GM12891 (cell line): ENCODE measurements around the gene MTHFR.

Experiments
- DNase-seq: peaks from one replicate; pipeline ENCODE4 v3.0.0; 2011; ENCODE audit warnings: low spot score; ENCODE audit not compliant: insufficient read length
- FAIRE-seq: peaks from 2 replicates; lab custom pipeline; 2011; peaks lifted over from hg19 to GRCh38; lab: Jason Lieb, UNC
- PAX5 ChIP-seq: IDR thresholded peaks from 2 replicates; pipeline ENCODE4 v1.6.1; 2011; ENCODE audit warnings: low read length, moderate library complexity, mild to moderate bottlenecking; ENCODE audit not compliant: insufficient read depth, severe bottlenecking
- POLR2A ChIP-seq: IDR thresholded peaks from 2 replicates; pipeline ENCODE4 v1.6.1; 2011; ENCODE audit warnings: low read depth, low read length, control low read depth
- POLR2AphosphoS5 ChIP-seq: IDR thresholded peaks from 2 replicates; pipeline ENCODE4 v1.6.1; 2011; ENCODE audit warnings: low read depth, low read length, control low read depth
- POU2F2 ChIP-seq: IDR thresholded peaks from 2 replicates; pipeline ENCODE4 v1.6.1; 2011; ENCODE audit warnings: low read depth, mild to moderate bottlenecking, control low read depth, low read length, moderate library complexity
- SPI1 ChIP-seq: IDR thresholded peaks from 2 replicates; pipeline ENCODE4 v1.6.1; 2011; ENCODE audit warnings: low read depth, low read length, control low read depth
- TAF1 ChIP-seq: IDR thresholded peaks from 2 replicates; pipeline ENCODE4 v1.6.1; 2011; ENCODE audit warnings: low read depth, low read length, control low read depth

MTHFR gene

GRCh38 chr1:11781297-11781696 lies 24.5 kb downstream of the MTHFR start:
- TF ChIP-seq POLR2A (no peak), TAF1 (no peak), SPI1 (no peak), PAX5 (no peak), POU2F2 (no peak)
- DNase-seq: no peak
- FAIRE-seq: no peak

DNA sequence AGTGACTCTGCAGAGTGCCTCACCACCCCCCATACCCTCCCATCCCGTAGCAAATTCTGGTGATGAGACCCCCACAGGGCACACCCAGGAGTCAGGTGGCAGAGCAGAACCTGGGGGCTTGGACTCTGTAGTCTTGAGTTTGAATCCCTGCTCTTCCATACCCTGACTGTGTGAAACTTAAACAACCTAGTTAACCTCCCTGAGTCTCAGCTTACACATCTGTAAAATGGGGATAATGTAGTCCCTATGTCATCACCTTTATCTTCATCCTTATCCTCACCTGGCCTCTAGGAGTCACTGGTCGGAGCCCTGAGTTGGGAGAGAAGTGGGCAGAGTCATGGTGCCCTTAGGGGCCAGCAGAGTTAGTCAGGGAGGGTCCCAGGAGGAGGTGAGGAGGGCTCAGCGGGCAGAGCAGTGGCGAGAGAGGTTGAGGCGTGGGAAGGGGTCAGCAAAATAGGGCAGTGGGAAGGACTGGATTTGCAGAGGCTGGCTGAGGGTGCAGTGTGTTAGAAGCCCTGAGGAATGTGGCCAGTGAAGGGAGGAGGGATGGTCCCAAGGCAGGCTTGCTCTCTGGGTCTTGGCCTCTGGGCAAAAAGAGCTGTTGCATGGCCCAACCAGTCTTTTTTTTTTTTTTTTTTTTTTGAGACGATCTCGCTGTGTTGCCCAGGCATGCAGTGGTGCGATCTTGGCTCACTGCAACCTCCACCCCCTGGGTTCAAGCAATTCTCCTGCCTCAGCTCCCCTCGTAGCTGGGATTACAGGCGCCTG lies 25.2 kb downstream of the MTHFR start:
- DNase-seq (no peak), FAIRE-seq (no peak)
- TF ChIP-seq PAX5: no peak
- no peak for TF ChIP-seq TAF1
- no peak for TF ChIP-seq POLR2AphosphoS5
- TF ChIP-seq SPI1: no peak
- no peak for TF ChIP-seq POLR2A
- no peak for TF ChIP-seq POU2F2

GRCh38 chr1:11779715-11780379 lies 25.9 kb downstream of the MTHFR start:
- TF ChIP-seq TAF1: no peak
- no peak for TF ChIP-seq POLR2A
- no peak for TF ChIP-seq POLR2AphosphoS5
- TF ChIP-seq POU2F2: no peak
- TF ChIP-seq PAX5: no peak
- TF ChIP-seq SPI1: no peak
- no peak for FAIRE-seq
- DNase-seq: no peak

GRCh38 chr1:11778844-11779623 lies 26.7 kb downstream of the MTHFR start:
- DNase-seq (no peak), FAIRE-seq (no peak)
- no peak for TF ChIP-seq POU2F2
- TF ChIP-seq TAF1: no peak
- no peak for TF ChIP-seq POLR2AphosphoS5
- no peak for TF ChIP-seq POLR2A
- no peak for TF ChIP-seq PAX5
- TF ChIP-seq SPI1: no peak

GRCh38 chr1:11778336-11778735 lies 27.4 kb downstream of the MTHFR start:
- TF ChIP-seq POLR2AphosphoS5 (no peak), PAX5 (no peak), TAF1 (no peak), POU2F2 (no peak), POLR2A (no peak), SPI1 (no peak)
- DNase-seq (no peak), FAIRE-seq (no peak)

- TF ChIP-seq TAF1 (no peak), POLR2AphosphoS5 (no peak), PAX5 (no peak), SPI1 (no peak), POU2F2 (no peak), POLR2A (no peak)
- FAIRE-seq: no peak
- DNase-seq: no peak
Measured at GRCh38 chr1:11777658-11778322, 28.0 kb downstream of the MTHFR start.

GRCh38 chr1:11774753-11775152 lies 31.0 kb downstream of the MTHFR start:
- no peak for DNase-seq
- no peak for TF ChIP-seq TAF1
- TF ChIP-seq PAX5: no peak
- no peak for TF ChIP-seq POU2F2
- FAIRE-seq: no peak

DNA sequence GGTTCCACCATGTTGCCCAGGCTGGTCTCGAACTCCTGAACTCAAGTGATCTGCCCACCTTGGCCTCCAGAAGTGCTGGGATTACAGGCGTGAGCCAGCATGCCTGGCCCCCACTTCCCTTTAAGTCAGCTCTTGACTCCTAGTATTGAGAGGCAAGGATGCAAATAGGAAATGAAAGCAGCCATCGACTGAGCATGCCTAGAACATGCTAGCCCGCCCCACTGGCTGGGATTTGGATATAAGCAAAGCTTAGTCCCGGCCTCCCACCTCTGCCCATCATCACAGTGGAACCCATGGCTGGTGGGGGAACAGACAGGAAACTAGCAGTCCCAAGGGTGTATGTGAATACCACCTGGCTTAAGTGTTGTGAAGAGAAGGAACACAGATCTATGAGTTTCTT lies 33.3 kb downstream of the MTHFR start:
- no peak for TF ChIP-seq POLR2AphosphoS5
- DNase-seq (no peak), FAIRE-seq (peak; percentile 74)

DNA sequence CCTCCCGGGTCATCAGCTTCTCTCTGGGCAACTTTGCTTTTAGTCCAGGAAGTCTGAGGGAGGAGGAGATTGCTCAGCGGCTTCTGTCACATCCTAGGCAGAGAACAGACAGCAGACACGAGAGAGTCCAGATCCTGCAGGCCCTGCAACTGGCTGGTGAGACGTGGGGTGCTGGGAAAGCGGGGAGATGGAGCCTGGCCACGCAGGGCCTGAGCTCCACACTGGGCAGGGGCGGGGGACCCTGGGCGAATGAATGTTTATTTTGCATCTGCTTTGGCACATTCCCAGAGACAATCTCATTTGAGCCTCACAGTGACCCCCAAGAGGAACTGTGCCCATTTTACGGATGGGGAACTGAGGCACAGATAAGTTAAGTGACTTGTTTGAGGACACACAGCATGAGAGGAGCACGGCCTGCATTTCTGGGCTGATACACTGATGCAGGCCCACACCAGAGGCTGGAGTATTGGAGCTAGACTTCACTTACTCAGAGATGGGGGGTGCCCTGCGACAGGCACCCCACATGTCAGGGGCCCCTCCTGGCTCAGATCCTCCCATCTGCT lies 34.2 kb downstream of the MTHFR start:
- FAIRE-seq: peak; percentile 68
- no peak for DNase-seq
- TF ChIP-seq POU2F2 (no peak), POLR2A (no peak), TAF1 (no peak), SPI1 (no peak), POLR2AphosphoS5 (no peak), PAX5 (no peak)
